K562 (cell line): ENCODE data around the gene TULP4. TPM values are rescaled to one million over a fixed set of nuclear protein-coding genes. Genes with fewer than 3 reads are reported as not detected.
A peak's percentile ranks its signal among the peaks of the same experiment; 100 is the strongest.

ENCODE experiments used
- ADNP ChIP-seq: fragments of 200-800 bp; sonication (Bioruptor generic); IDR thresholded peaks from 2 replicates; pipeline ENCODE4 v1.6.1; 2016; ENCODE audit warnings: missing genetic modification characterization, missing compliant biosample characterization
- CBFA2T3 ChIP-seq: fragments of 450-650 bp; IDR thresholded peaks from 2 replicates; pipeline ENCODE4 v1.6.1; 2017
- CBX5 ChIP-seq: IDR thresholded peaks from 2 replicates; pipeline ENCODE4 v1.6.1; 2014; ENCODE audit warnings: low read depth, borderline replicate concordance
- CREB1 ChIP-seq, 2 experiments: sonication (generic) in 1 of 2; formaldehyde crosslinking in 1 of 2; IDR thresholded peaks; 2 replicates each; pipeline versions ENCODE4 v1.6.1 to v1.8.0; 2012 to 2022; ENCODE audit warnings: inconsistent platforms in 1 of 2, mild to moderate bottlenecking in 1 of 2, missing genetic modification reagents in 1 of 2, moderate library complexity in 1 of 2
- DIDO1 ChIP-seq: fragments of 450-650 bp; IDR thresholded peaks from 2 replicates; pipeline ENCODE4 v1.6.1; 2016; ENCODE audit warnings: low read depth, missing biosample characterization, missing genetic modification characterization
- EP400 ChIP-seq: fragments of 450-650 bp; IDR thresholded peaks from 2 replicates; pipeline ENCODE4 v1.6.1; 2017; ENCODE audit warnings: antibody characterized with exemption, mild to moderate bottlenecking, moderate library complexity
- FOXA3 ChIP-seq, 2 experiments: fragments of 450-650 bp in 1 of 2; sonication (generic) in 1 of 2; formaldehyde crosslinking; IDR thresholded peaks in 1 of 2; conservative IDR thresholded peaks in 1 of 2; 2 replicates each; pipeline versions ENCODE4 v1.4.0 to v1.8.0; 2020 to 2022; ENCODE audit warnings: mild to moderate bottlenecking in 2 of 2, missing genetic modification reagents in 1 of 2
- GABPB1 ChIP-seq: sonication (generic); formaldehyde crosslinking; IDR thresholded peaks from 2 replicates; pipeline ENCODE4 v1.8.0; 2022; ENCODE audit warnings: mild to moderate bottlenecking, missing genetic modification reagents
- HDAC6 ChIP-seq: IDR thresholded peaks from 2 replicates; pipeline ENCODE4 v1.6.1; 2012; ENCODE audit warnings: low read depth, mild to moderate bottlenecking, control low read depth, inconsistent platforms, low read length, moderate library complexity
- KHSRP ChIP-seq: fragments of 450-650 bp; IDR thresholded peaks from 2 replicates; pipeline ENCODE4 v1.6.1; 2017
- MTF1 ChIP-seq: fragments of 250-450 bp; sonication (Bioruptor Pico); IDR thresholded peaks from 2 replicates; pipeline ENCODE4 v1.9.0; 2021; ENCODE audit warnings: moderate library complexity, mild to moderate bottlenecking, inconsistent platforms, borderline replicate concordance
- NFATC3 ChIP-seq: fragments of 450-650 bp; IDR thresholded peaks from 2 replicates; pipeline ENCODE4 v1.6.1; 2017; ENCODE audit warnings: mild to moderate bottlenecking
- SAFB ChIP-seq: fragments of 200-400 bp; formaldehyde crosslinking; IDR thresholded peaks from 2 replicates; pipeline ENCODE4 v1.6.1; 2017; ENCODE audit warnings: low read depth, low read length, borderline replicate concordance
- SRSF9 ChIP-seq: fragments of 200-400 bp; formaldehyde crosslinking; IDR thresholded peaks from 2 replicates; pipeline ENCODE4 v1.6.1; 2017; ENCODE audit warnings: low read depth, low read length, borderline replicate concordance
- TAF7 ChIP-seq: fragments of 450-650 bp; IDR thresholded peaks from 2 replicates; pipeline ENCODE4 v1.6.1; 2016; ENCODE audit warnings: missing genetic modification characterization, missing compliant biosample characterization
- TGIF2 ChIP-seq: sonication (generic); formaldehyde crosslinking; IDR thresholded peaks from 2 replicates; pipeline ENCODE4 v1.8.1; 2022; ENCODE audit warnings: mild to moderate bottlenecking, missing genetic modification reagents, moderate library complexity
- ZNF124 ChIP-seq: sonication (generic); formaldehyde crosslinking; IDR thresholded peaks from 2 replicates; pipeline ENCODE4 v1.8.1; 2022; ENCODE audit warnings: missing genetic modification reagents
- ZNF311 ChIP-seq: fragments of 250-450 bp; sonication (Bioruptor Pico); IDR thresholded peaks from 2 replicates; pipeline ENCODE4 v1.4.0; 2020; ENCODE audit warnings: mild to moderate bottlenecking, moderate library complexity
- ZNF583 ChIP-seq: fragments of 250-450 bp; sonication (Bioruptor Pico); IDR thresholded peaks from 2 replicates; pipeline ENCODE4 v1.4.0; 2020
- ZNF778 ChIP-seq: fragments of 450-650 bp; formaldehyde crosslinking; IDR thresholded peaks from 2 replicates; pipeline ENCODE4 v1.4.0; 2020; ENCODE audit warnings: mild to moderate bottlenecking, moderate library complexity
- polyA plus RNA-seq, 8 experiments: library from polyadenylated mRNA; depleted of rRNA in 4 of 8; stranded (reverse) in 5 of 8; unstranded in 3 of 8; fragments of >200 nt; fragmentation: Nextera tagmentation in 2 of 8; fragmentation: Illumina TruSeq in 1 of 8; extraction: Ambion mirVana in 2 of 8; extraction: Trizol in 1 of 8; gene quantifications; 2 replicates each; pipeline versions ENCODE4 v1.2.1 to v1.2.3, GENCODE V29; 2011 to 2014; ENCODE audit warnings: inconsistent platforms in 1 of 8, missing spikeins in 1 of 8
- total RNA-seq, 7 experiments: library from RNA; depleted of rRNA in 6 of 7; stranded (reverse); fragments of >200 nt in 6 of 7; fragmentation: Illumina TruSeq in 2 of 7; extraction: Trizol in 2 of 7; gene quantifications; 2 replicates each; pipeline versions ENCODE4 v1.2.1 to v1.2.3, GENCODE V29; 2011 to 2021; ENCODE audit warnings: low replicate concordance in 1 of 7
- TF ChIP-seq, protein P1 (sequence below): sonication (generic); formaldehyde crosslinking; IDR thresholded peaks from 2 replicates; pipeline ENCODE4 v1.8.0; 2022; ENCODE audit warnings: missing genetic modification reagents, mild to moderate bottlenecking, borderline replicate concordance
- TF ChIP-seq, protein P2 (sequence below): sonication (generic); formaldehyde crosslinking; IDR thresholded peaks from 2 replicates; pipeline ENCODE4 v1.8.0; 2022; ENCODE audit warnings: mild to moderate bottlenecking, low read depth, missing genetic modification reagents
- TF ChIP-seq, protein P3 (sequence below), 2 experiments: IDR thresholded peaks; 2 replicates each; pipeline ENCODE4 v1.6.1; 2011; ENCODE audit warnings: borderline replicate concordance in 1 of 2, control low read depth in 1 of 2, low read depth in 1 of 2, low read length in 1 of 2, mild to moderate bottlenecking in 1 of 2, mixed read lengths in 1 of 2, moderate library complexity in 1 of 2; ENCODE audit not compliant: insufficient read depth in 1 of 2, insufficient read length in 1 of 2, poor library complexity in 1 of 2, severe bottlenecking in 1 of 2; ENCODE audit errors: extremely low read depth in 1 of 2
- TF ChIP-seq, protein P4 (sequence below): fragments of 450-650 bp; formaldehyde crosslinking; IDR thresholded peaks from 2 replicates; pipeline ENCODE4 v1.4.0; 2020; ENCODE audit warnings: mild to moderate bottlenecking, moderate library complexity

The TULP4 gene
- total and polyA plus RNA-seq, 9 of the 15 experiments (the other 6 are each of a cell fraction or from before 2014, with no cell fraction given) = 1.2 to 50.4 (median 11.0) TPM

DNA sequence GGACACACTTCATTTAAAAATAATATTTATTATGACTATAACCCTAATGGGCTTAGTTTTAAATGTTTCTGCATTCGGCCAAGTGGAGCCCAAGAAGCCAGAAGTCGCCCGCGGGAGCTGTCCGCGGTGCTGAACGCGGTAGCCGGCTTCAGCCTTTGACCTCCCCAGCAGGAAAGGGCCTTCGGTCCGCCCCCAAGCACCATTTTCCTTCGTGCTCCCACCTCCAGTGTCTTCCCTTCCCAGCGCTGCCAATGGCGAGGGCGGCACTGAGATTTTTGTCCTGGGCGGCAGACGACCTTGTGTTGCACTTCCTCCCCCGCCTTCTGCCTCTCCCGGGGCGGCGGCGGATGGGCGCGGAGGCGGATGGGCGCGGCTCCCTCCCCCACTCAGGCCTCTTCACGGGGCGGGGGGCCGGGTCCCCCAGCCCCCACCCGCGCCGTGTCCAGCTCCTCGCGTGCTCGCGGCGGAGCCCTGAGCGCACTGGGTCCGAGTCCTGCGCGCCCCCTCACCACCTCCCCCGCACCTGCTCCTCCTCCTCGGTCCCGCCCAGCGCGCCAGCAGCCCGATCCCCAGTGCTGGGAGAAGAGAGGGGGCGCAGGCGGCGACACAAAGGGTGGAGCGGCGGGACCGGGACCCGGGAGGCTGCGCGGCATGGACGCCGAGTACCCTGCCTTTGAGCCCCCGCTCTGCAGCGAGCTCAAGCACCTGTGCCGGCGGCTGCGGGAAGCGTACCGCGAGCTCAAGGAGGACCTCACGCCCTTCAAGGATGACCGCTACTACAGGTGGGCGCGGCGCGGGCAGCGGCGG lies 224.0 kb downstream of the TULP4 start (continued):
- peak; percentile 68; the same call in 1 of the 2 replicates for TF ChIP-seq ZNF311 (CRISPR knock-in tag)
- no peak for TF ChIP-seq ZNF124 (CRISPR knock-in tag)
- no peak for TF ChIP-seq MTF1 (CRISPR knock-in tag)
- TF ChIP-seq, protein P1, sequence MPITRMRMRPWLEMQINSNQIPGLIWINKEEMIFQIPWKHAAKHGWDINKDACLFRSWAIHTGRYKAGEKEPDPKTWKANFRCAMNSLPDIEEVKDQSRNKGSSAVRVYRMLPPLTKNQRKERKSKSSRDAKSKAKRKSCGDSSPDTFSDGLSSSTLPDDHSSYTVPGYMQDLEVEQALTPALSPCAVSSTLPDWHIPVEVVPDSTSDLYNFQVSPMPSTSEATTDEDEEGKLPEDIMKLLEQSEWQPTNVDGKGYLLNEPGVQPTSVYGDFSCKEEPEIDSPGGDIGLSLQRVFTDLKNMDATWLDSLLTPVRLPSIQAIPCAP = no peak
- no peak for TF ChIP-seq KHSRP
- TF ChIP-seq NFATC3 = no peak
- TF ChIP-seq SRSF9 = no peak
- TF ChIP-seq EP400 = no peak
- no peak; the same call in 1 of the 2 replicates for TF ChIP-seq CBFA2T3
- TF ChIP-seq ZNF778 = no peak
- TF ChIP-seq CBX5 = no peak
- peak; percentile 78; the same call in 1 of the 2 replicates for TF ChIP-seq TGIF2 (CRISPR knock-in tag)
- TF ChIP-seq, protein P2, sequence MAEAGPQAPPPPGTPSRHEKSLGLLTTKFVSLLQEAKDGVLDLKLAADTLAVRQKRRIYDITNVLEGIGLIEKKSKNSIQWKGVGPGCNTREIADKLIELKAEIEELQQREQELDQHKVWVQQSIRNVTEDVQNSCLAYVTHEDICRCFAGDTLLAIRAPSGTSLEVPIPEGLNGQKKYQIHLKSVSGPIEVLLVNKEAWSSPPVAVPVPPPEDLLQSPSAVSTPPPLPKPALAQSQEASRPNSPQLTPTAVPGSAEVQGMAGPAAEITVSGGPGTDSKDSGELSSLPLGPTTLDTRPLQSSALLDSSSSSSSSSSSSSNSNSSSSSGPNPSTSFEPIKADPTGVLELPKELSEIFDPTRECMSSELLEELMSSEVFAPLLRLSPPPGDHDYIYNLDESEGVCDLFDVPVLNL = peak; percentile 54; the same call in 1 of the 2 replicates
- TF ChIP-seq FOXA3 (CRISPR knock-in tag; conservative IDR thresholded peaks at IDR 0.05 in 1 of 2, IDR thresholded peaks at IDR 0.05 in 1 of 2) = no peak
- TF ChIP-seq CREB1 (IDR thresholded peaks at IDR 0.05) = no peak; the same call in 1 of the 2 replicates
- peak; percentile 41; the same call in 1 of the 2 replicates for TF ChIP-seq CREB1 (CRISPR knock-in tag; IDR thresholded peaks at IDR 0.05)
- TF ChIP-seq GABPB1 (CRISPR knock-in tag) = peak; percentile 56; the same call in 1 of the 2 replicates
- no peak for TF ChIP-seq ADNP (tag)
- peak; percentile 79 for TF ChIP-seq SAFB
- TF ChIP-seq, protein P3, sequence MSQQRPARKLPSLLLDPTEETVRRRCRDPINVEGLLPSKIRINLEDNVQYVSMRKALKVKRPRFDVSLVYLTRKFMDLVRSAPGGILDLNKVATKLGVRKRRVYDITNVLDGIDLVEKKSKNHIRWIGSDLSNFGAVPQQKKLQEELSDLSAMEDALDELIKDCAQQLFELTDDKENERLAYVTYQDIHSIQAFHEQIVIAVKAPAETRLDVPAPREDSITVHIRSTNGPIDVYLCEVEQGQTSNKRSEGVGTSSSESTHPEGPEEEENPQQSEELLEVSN (IDR thresholded peaks at IDR 0.05; ENCODE audit: borderline replicate concordance in 1 of 2, extremely low read depth in 1 of 2, insufficient read depth in 1 of 2, insufficient read length in 1 of 2, low read depth in 1 of 2, low read length in 1 of 2, poor library complexity in 1 of 2, severe bottlenecking in 1 of 2) = no peak
- TF ChIP-seq HDAC6 = no peak
- no peak for TF ChIP-seq TAF7 (tag)
- TF ChIP-seq ZNF583 = peak; percentile 71; the same call in 1 of the 2 replicates
- TF ChIP-seq DIDO1 (tag) = no peak
- TF ChIP-seq, protein P4, sequence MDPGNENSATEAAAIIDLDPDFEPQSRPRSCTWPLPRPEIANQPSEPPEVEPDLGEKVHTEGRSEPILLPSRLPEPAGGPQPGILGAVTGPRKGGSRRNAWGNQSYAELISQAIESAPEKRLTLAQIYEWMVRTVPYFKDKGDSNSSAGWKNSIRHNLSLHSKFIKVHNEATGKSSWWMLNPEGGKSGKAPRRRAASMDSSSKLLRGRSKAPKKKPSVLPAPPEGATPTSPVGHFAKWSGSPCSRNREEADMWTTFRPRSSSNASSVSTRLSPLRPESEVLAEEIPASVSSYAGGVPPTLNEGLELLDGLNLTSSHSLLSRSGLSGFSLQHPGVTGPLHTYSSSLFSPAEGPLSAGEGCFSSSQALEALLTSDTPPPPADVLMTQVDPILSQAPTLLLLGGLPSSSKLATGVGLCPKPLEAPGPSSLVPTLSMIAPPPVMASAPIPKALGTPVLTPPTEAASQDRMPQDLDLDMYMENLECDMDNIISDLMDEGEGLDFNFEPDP (CRISPR knock-in tag) = no peak
